ENCODE results near the gene PROK1. TPM values are rescaled to one million over a fixed set of nuclear protein-coding genes. Genes with fewer than 3 reads are reported as not detected.

The PROK1 gene
- polyA plus RNA-seq, 3 donors = not detected

DNA sequence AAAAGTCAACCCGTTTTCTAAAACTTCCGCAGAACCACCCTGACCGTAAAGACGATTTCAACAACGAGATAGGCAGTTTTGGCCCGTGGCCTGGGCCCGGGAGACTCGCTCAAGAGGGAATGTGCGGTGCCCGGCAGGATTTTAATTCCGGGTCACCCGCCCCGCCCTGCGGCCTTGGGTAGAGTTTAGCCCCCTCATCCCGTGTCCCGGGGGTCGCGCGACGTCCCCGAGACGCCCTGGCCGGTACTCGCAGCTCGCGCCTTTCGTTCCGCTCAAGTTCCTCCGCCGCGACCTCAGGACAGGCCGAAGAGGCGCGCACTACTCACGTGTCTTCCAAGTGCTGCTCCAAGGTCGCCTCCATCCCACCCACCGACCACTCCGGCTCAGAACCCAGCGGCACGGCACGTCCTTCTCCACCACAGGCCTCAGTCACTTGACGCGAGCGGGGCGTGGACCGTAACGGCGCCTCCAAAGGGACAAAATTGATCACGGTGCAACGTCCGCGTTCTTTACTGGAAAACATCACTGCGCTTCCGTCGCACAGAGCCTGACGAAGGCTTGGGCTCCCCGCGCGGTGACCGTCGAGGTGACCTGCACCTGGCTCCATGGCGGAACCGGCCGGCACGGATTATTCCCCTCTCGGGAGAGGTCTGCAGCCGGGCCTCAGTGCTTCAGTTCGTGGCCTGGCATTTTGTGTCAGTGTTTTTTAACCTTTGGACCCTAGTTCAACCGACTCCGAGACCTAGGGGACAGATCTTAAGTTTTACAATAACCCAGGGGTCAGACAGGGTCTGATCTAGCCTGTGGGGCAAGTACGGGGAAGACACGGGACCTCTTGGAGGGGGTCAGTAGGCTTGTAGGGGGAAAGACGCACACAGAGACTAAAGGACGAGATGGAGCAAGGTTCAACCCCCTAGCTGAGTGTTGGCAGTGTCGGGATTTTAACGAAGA, 43.4 kb upstream of the PROK1 start, which contains the start of gene LAMTOR5:
TSS of gene LAMTOR5 (minus strand) at position 435 of the 951 bp plus-strand sequence. CDS start at position 361, 74 bp downstream.
- H3K27me3 Mint-ChIP-seq (ENCODE audit: low read depth in 3 of 3) = peaks cover 0 to 7% (median 3%) of the 10 kb centered on the region in 3 donors
- peaks cover 21% of the 10 kb centered on the region for H3K4me1 Mint-ChIP-seq
- Histone ChIP-seq H3K27me3 (ENCODE audit: control insufficient read depth in 2 of 2, insufficient read depth in 2 of 2, low read length in 2 of 2) (no peaks in the 10 kb centered on the region), H3K36me3 (replicated peaks in 1 of 2; ENCODE audit: control insufficient read depth in 1 of 2, insufficient read depth in 2 of 2, low read length in 2 of 2) (peaks cover 31 to 35% of the 10 kb centered on the region in 2 donors), H3K27ac (ENCODE audit: low read depth in 1 of 2, low read length in 2 of 2) (peak within 1 kb of the TSS; percentile 90 to 98), H2AFZ (ENCODE audit: insufficient read depth, low read depth, low read length, poor library complexity, severe bottlenecking) (peak within 1 kb of the TSS; percentile 97), H3K79me2 (ENCODE audit: insufficient read depth, low read length) (peaks cover 35% of the 10 kb centered on the region), H3K4me2 (replicated peaks; ENCODE audit: extremely low read depth, low read length, poor library complexity, severe bottlenecking) (peak within 1 kb of the TSS; percentile 76), H3K9ac (ENCODE audit: insufficient read depth, low read length, poor library complexity, severe bottlenecking) (peak within 1 kb of the TSS; percentile 97), H3K4me3 (replicated peaks in 1 of 3; ENCODE audit: low read depth in 2 of 3, low read length in 3 of 3) (peak within 1 kb of the TSS; percentile 85 to 98 (median 95)), H3K9me3 (replicated peaks in 1 of 2; ENCODE audit: control insufficient read depth in 1 of 2, insufficient read depth in 1 of 2, low read length in 2 of 2) (no peaks in the 10 kb centered on the region), H3K4me1 (ENCODE audit: control insufficient read depth in 1 of 2, insufficient read depth in 2 of 2, low read length in 2 of 2) (peaks cover 15 to 24% of the 10 kb centered on the region in 2 donors), H4K20me1 (ENCODE audit: insufficient read depth, low read length) (no peaks in the 10 kb centered on the region)
- peak within 1 kb of the TSS; percentile 100 for H3K4me3 Mint-ChIP-seq
- intact Hi-C loops (cut with micrococcal nuclease) = loop anchor here (2.0 to 10.0 kb wide), 3 partner anchors 65 to 373 kb away; partner anchors contain the start of genes RBM15 (in 1 of the 2) and STRIP1 (in 1 of the 2)
- no peak for TF ChIP-seq CTCF (IDR thresholded peaks at IDR 0.05)
- H3K27ac Mint-ChIP-seq = peak within 1 kb of the TSS; percentile 98 to 100 (median 100)
- H3K36me3 Mint-ChIP-seq = peaks cover 20 to 22% of the 10 kb centered on the region in 2 donors
- WGBS (ENCODE audit: insufficient coverage) = under 1% methylated on average over 73 of the region's 76 CpGs
- DNase-seq = peak; percentile 84 to 92 (median 88)
- H3K9me3 Mint-ChIP-seq = no peaks in the 10 kb centered on the region

DNA sequence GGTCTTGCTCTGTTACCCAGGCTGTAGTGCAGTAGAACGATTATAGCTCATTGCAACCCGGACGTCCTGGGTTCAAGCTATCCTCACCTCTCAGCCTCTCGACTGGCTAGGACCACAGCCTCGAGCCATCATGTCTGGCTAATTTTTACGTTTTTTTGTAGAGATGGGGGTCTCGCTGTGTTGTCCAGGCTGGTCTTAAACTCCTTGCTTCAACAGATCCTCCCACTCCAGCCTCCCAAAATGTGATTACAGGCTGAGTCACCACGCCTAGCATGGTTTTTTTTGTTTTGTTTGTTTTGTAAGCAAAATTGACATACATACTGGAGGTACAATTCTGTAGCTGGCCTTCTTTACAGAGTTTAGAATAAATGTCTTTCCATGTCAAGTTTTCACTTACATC, 42.5 kb upstream of the PROK1 start:
- Histone ChIP-seq H3K27me3 (ENCODE audit: control insufficient read depth in 2 of 2, insufficient read depth in 2 of 2, low read length in 2 of 2) (no peaks in the 10 kb centered on the region), H3K4me2 (replicated peaks; ENCODE audit: extremely low read depth, low read length, poor library complexity, severe bottlenecking) (peak overlapping the region; percentile 76), H3K36me3 (replicated peaks in 1 of 2; ENCODE audit: control insufficient read depth in 1 of 2, insufficient read depth in 2 of 2, low read length in 2 of 2) (peaks cover 22 to 25% of the 10 kb centered on the region in 2 donors), H3K9me3 (replicated peaks in 1 of 2; ENCODE audit: control insufficient read depth in 1 of 2, insufficient read depth in 1 of 2, low read length in 2 of 2) (no peaks in the 10 kb centered on the region), H3K4me1 (ENCODE audit: control insufficient read depth in 1 of 2, insufficient read depth in 2 of 2, low read length in 2 of 2) (peaks cover 20 to 29% of the 10 kb centered on the region in 2 donors), H2AFZ (ENCODE audit: insufficient read depth, low read depth, low read length, poor library complexity, severe bottlenecking) (peak overlapping the region; percentile 97), H3K4me3 (replicated peaks in 1 of 3; ENCODE audit: low read depth in 2 of 3, low read length in 3 of 3) (peak overlapping the region in 1 of 3 experiments; percentile 85), H3K27ac (ENCODE audit: low read depth in 1 of 2, low read length in 2 of 2) (no peak overlapping the region), H4K20me1 (ENCODE audit: insufficient read depth, low read length) (no peaks in the 10 kb centered on the region), H3K79me2 (ENCODE audit: insufficient read depth, low read length) (peaks cover 35% of the 10 kb centered on the region), H3K9ac (ENCODE audit: insufficient read depth, low read length, poor library complexity, severe bottlenecking) (no peak overlapping the region)
- H3K4me3 Mint-ChIP-seq = peak overlapping the region in 1 of 2 donors; percentile 100
- H3K9me3 Mint-ChIP-seq = no peaks in the 10 kb centered on the region
- TF ChIP-seq CTCF (IDR thresholded peaks at IDR 0.05) = no peak
- intact Hi-C loops (cut with micrococcal nuclease) = loop anchor here in 1 of 2 donors (5.0 to 10.0 kb wide), 2 partner anchors 71 to 374 kb away; partner anchors contain the start of genes RBM15 and STRIP1
- peaks cover 25% of the 10 kb centered on the region for H3K4me1 Mint-ChIP-seq
- H3K27ac Mint-ChIP-seq = peak overlapping the region in 1 of 7 donors; percentile 11
- DNase-seq = no peak
- H3K36me3 Mint-ChIP-seq = peaks cover 12 to 16% of the 10 kb centered on the region in 2 donors
- 83% methylated on average over 3 of the region's 8 CpGs for WGBS (ENCODE audit: insufficient coverage)
- H3K27me3 Mint-ChIP-seq (ENCODE audit: low read depth in 3 of 3) = peaks cover 0 to 7% (median 3%) of the 10 kb centered on the region in 3 donors
